Measurements from ENCODE around the gene EVA1C.
"Not testable (repeated sequence)": the region's sequence is repeated elsewhere in the genome, so short reads cannot be mapped to it uniquely, and the experiment has no call there.

The EVA1C gene

GRCh38 chr21:32519945-32520874 lies 107.7 kb downstream of the EVA1C start:
- peak in 1 of 10 donors; percentile 60 for DNase-seq
- intact Hi-C loops (cut with DNase I) = no loop called here

GRCh38 chr21:32520875-32521735 lies 108.6 kb downstream of the EVA1C start:
- intact Hi-C loops (cut with DNase I) = no loop called here
- peak; percentile 39 to 93 (median 56) for DNase-seq

GRCh38 chr21:32521736-32522355 lies 109.3 kb downstream of the EVA1C start:
- peak in 1 of 10 donors; percentile 57 for DNase-seq
- intact Hi-C loops (cut with DNase I) = no loop called here

GRCh38 chr21:32523463-32523862 lies 111.0 kb downstream of the EVA1C start:
- intact Hi-C loops (cut with DNase I) = no loop called here
- peak in 1 of 10 donors; percentile 46 for DNase-seq

GRCh38 chr21:32523988-32524719 lies 111.6 kb downstream of the EVA1C start:
- peak in 1 of 10 donors; percentile 50 for DNase-seq
- intact Hi-C loops (cut with DNase I) = no loop called here

- intact Hi-C loops (cut with DNase I) = no loop called here
These were observed 112.8 kb downstream of the EVA1C start for GRCh38 chr21:32525282-32525681.

GRCh38 chr21:32529679-32530078 lies 117.2 kb downstream of the EVA1C start:
- DNase-seq = peak in 1 of 10 donors; percentile 39
- intact Hi-C loops (cut with DNase I) = no loop called here

More at GRCh38 chr21:32525282-32525681, 112.8 kb downstream of the EVA1C start:
- DNase-seq = peak in 1 of 10 donors; percentile 70

- DNase-seq; intact Hi-C loops (cut with DNase I): not testable (repeated sequence)
These were observed 118.3 kb downstream of the EVA1C start for GRCh38 chr21:32530809-32531208.

GRCh38 chr21:32531561-32531960 lies 119.1 kb downstream of the EVA1C start:
- DNase-seq; intact Hi-C loops (cut with DNase I): not testable (repeated sequence)

GRCh38 chr21:32532636-32533035 lies 120.1 kb downstream of the EVA1C start:
- DNase-seq = no peak
- intact Hi-C loops (cut with DNase I) = no loop called here

- intact Hi-C loops (cut with DNase I) = no loop called here
- no peak for DNase-seq
These were observed 120.5 kb downstream of the EVA1C start for GRCh38 chr21:32533053-32533452.

GRCh38 chr21:32533611-32534010 lies 121.1 kb downstream of the EVA1C start:
- no peak for DNase-seq
- intact Hi-C loops (cut with DNase I) = no loop called here

GRCh38 chr21:32534113-32534512 lies 121.6 kb downstream of the EVA1C start:
- no peak for DNase-seq
- intact Hi-C loops (cut with DNase I) = no loop called here

- intact Hi-C loops (cut with DNase I) = no loop called here
- DNase-seq = no peak
These were observed 123.1 kb downstream of the EVA1C start for GRCh38 chr21:32535612-32536011.

GRCh38 chr21:32537569-32537881 lies 125.0 kb downstream of the EVA1C start:
- intact Hi-C loops (cut with DNase I) = no loop called here

GRCh38 chr21:32538147-32538792 lies 125.8 kb downstream of the EVA1C start:
- DNase-seq = no peak
- intact Hi-C loops (cut with DNase I) = no loop called here

More at GRCh38 chr21:32537569-32537881, 125.0 kb downstream of the EVA1C start:
- DNase-seq = no peak

GRCh38 chr21:32539378-32539777 lies 126.9 kb downstream of the EVA1C start:
- no peak for DNase-seq

GRCh38 chr21:32543056-32543455 lies 130.6 kb downstream of the EVA1C start:
- intact Hi-C loops (cut with DNase I); DNase-seq: not testable (repeated sequence)

More at GRCh38 chr21:32539378-32539777, 126.9 kb downstream of the EVA1C start:
- intact Hi-C loops (cut with DNase I) = no loop called here

GRCh38 chr21:32543975-32544374 lies 131.5 kb downstream of the EVA1C start:
- DNase-seq = no peak
- intact Hi-C loops (cut with DNase I) = no loop called here

Measured in posterior cingulate gyrus (tissue), 11 donors.